ENCODE results near the gene C10orf67. TPM values are rescaled to one million over a fixed set of nuclear protein-coding genes. Genes with fewer than 3 reads are reported as not detected.
"Not testable (repeated sequence)": the region's sequence is repeated elsewhere in the genome, so short reads cannot be mapped to it uniquely, and the experiment has no call there.

Gene C10orf67
- total and polyA plus RNA-seq, 2 experiments from 2014 or later, result 0.16 TPM; not detected in 1

DNA sequence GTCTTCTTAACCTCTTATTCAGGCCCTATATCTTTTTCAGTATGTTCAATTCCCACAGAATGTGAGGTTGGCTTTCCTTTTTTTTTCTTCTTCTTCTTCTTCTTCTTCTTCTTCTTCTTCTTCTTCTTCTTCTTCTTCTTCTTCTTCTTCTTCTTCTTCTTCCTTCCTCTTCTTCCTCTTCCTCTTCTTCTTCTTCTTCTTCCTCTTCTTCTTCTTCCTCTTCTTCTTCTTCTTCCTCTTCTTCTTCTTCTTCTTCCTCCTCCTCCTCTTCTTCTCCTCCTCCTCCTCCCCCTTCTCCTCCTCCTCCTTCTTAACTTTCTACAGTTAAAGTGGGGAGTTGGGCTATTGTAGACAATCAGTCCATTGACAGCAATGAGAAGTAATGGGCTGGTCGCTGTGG lies 6.1 kb upstream of the C10orf67 start:
- H3K4me3 Mint-ChIP-seq; H3K9me3 Mint-ChIP-seq; H3K79me2 ChIP-seq (replicated peaks; ENCODE audit: insufficient read depth); H3K9me2 ChIP-seq (ENCODE audit: insufficient read depth); H3K27ac Mint-ChIP-seq; DNase-seq (ENCODE audit: low spot score); H3F3A ChIP-seq (replicated peaks; ENCODE audit: low read depth); H3K4me3 ChIP-seq; H2AFZ ChIP-seq; H4K20me1 ChIP-seq (replicated peaks; ENCODE audit: insufficient read depth); H3K36me3 Mint-ChIP-seq (ENCODE audit: low read depth); H3K27ac ChIP-seq (ENCODE audit: low read depth); H3K27me3 Mint-ChIP-seq (ENCODE audit: insufficient read depth, low read depth, poor library complexity); H3K4me1 ChIP-seq (ENCODE audit: insufficient read depth); H3K27me3 ChIP-seq (ENCODE audit: insufficient read depth); H3K4me1 Mint-ChIP-seq; ATAC-seq; H3K36me3 ChIP-seq (ENCODE audit: insufficient read depth); H3K4me2 ChIP-seq: not testable (repeated sequence)

GRCh38 chr10:23345861-23346260 lies 1.3 kb upstream of the C10orf67 start:
- Mint-ChIP-seq H3K27ac (no peak overlapping the region), H3K4me1 (peaks cover 8% of the 10 kb centered on the region; the same call in 2 of the 3 replicates), H3K27me3 (ENCODE audit: insufficient read depth, low read depth, poor library complexity) (peaks cover 11% of the 10 kb centered on the region), H3K36me3 (ENCODE audit: low read depth) (no peaks in the 10 kb centered on the region), H3K9me3 (no peaks in the 10 kb centered on the region), H3K4me3 (no peak overlapping the region)
- DNase-seq (ENCODE audit: low spot score) (no peak), ATAC-seq (no peak)
- Histone ChIP-seq H3K4me1 (ENCODE audit: insufficient read depth) (peaks cover 14% of the 10 kb centered on the region), H3K4me3 (no peak overlapping the region), H3K9me2 (ENCODE audit: insufficient read depth) (no peaks in the 10 kb centered on the region), H2AFZ (no peak overlapping the region), H4K20me1 (replicated peaks; ENCODE audit: insufficient read depth) (no peaks in the 10 kb centered on the region), H3K36me3 (ENCODE audit: insufficient read depth) (no peaks in the 10 kb centered on the region), H3K4me2 (no peak overlapping the region), H3K79me2 (replicated peaks; ENCODE audit: insufficient read depth) (no peaks in the 10 kb centered on the region), H3F3A (replicated peaks; ENCODE audit: low read depth) (no peaks in the 10 kb centered on the region), H3K27me3 (ENCODE audit: insufficient read depth) (peaks cover 32% of the 10 kb centered on the region), H3K27ac (ENCODE audit: low read depth) (no peak overlapping the region)
- TF ChIP-seq ZNF331 (CRISPR knock-in tag; IDR thresholded peaks at IDR 0.05; ENCODE audit: low read depth) (no peak), ZNF462 (CRISPR knock-in tag; IDR thresholded peaks at IDR 0.05) (no peak), EZH2phosphoT487 (IDR thresholded peaks at IDR 0.05; ENCODE audit: unreplicated experiment) (no peak), ZNF114 (CRISPR knock-in tag; IDR thresholded peaks at IDR 0.05) (no peak)
